Gastrocnemius medialis (tissue), 4 donors: ENCODE measurements around the gene IKZF3. TPM values are rescaled to one million over a fixed set of nuclear protein-coding genes. Genes with fewer than 3 reads are reported as not detected.

Source experiments
- ATAC-seq, 2 donors: fragments of 150-250 bp; one replicate each; pipeline ENCODE4 v1.9.1; 2016
- DNase-seq, 2 donors: peaks; one replicate each; pipeline ENCODE4 v3.0.0-alpha.2; 2019
- H3K27ac ChIP-seq, 4 donors: fragments of 200-600 bp; sonication (generic); 1 replicate in 1 of 4; 2 replicates in 3 of 4; pipeline ENCODE4 v1.5.1; 2016 to 2018; ENCODE audit warnings: mild to moderate bottlenecking in 2 of 4, moderate library complexity in 1 of 4
- H3K27me3 ChIP-seq, 3 donors: fragments of 200-600 bp; sonication (generic) in 2 of 3; 1 replicate in 1 of 3; 2 replicates in 2 of 3; pipeline versions ENCODE4 v1.5.1 to v1.6.0; 2016 to 2019; ENCODE audit warnings: mild to moderate bottlenecking in 1 of 3, moderate library complexity in 1 of 3
- H3K36me3 ChIP-seq, 2 donors: fragments of 200-600 bp; sonication (generic) in 1 of 2; one replicate each; pipeline ENCODE4 v1.5.1; 2017 to 2018
- H3K4me1 ChIP-seq, 2 donors: fragments of 200-600 bp; sonication (generic) in 1 of 2; one replicate each; pipeline ENCODE4 v1.5.1; 2016 to 2017; ENCODE audit warnings: mild to moderate bottlenecking in 2 of 2
- H3K4me3 ChIP-seq, 4 donors: fragments of 200-600 bp; sonication (generic) in 3 of 4; 1 replicate in 1 of 4; 2 replicates in 3 of 4; pipeline ENCODE4 v1.5.1; 2016 to 2019; ENCODE audit warnings: mild to moderate bottlenecking in 2 of 4
- H3K9me3 ChIP-seq, 3 donors: fragments of 200-600 bp; sonication (generic) in 2 of 3; 1 replicate in 1 of 3; 2 replicates in 2 of 3; pipeline ENCODE4 v1.5.1; 2016 to 2019
- POLR2A ChIP-seq, 2 donors: fragments of 450-650 bp; IDR thresholded peaks; one replicate each; pipeline ENCODE4 v1.6.1; 2017; ENCODE audit warnings: antibody characterized with exemption in 2 of 2, mild to moderate bottlenecking in 2 of 2, moderate library complexity in 2 of 2
- in situ Hi-C, 4 donors: fragments of 200-750 bp; cut with MboI; loops; one replicate each; pipeline versions ENCODE4 v1.15.0 to v1.8.0; 2017; ENCODE audit warnings: low sequenced_read_pairs in 4 of 4
- intact Hi-C: fragments of 100-400 bp; cut with DNase I; formaldehyde crosslinking; loops from one replicate; pipeline ENCODE4 v1.15.1; 2023; ENCODE audit warnings: low total_unique reads
- total RNA-seq, 4 donors: library from RNA; depleted of rRNA; stranded (reverse); fragments of >200 nt; gene quantifications; one replicate each; pipeline versions ENCODE4 v1.1.0 to v1.2.3, GENCODE V29; 2016
- TF ChIP-seq, protein P1 (sequence below), 5 experiments: fragments of 450-650 bp in 3 of 5; fragments of 200-600 bp in 2 of 5; sonication (generic) in 2 of 5; IDR thresholded peaks in 4 of 5; conservative IDR thresholded peaks in 1 of 5; 1 replicate in 4 of 5; 2 replicates in 1 of 5; pipeline ENCODE4 v1.5.1; 2016 to 2019; ENCODE audit warnings: antibody characterized with exemption in 5 of 5, mild to moderate bottlenecking in 3 of 5, moderate library complexity in 3 of 5

Gene IKZF3
- total RNA-seq, 4 donors from 2014 or later, result 0.07 to 0.88 (median 0.34) TPM

GRCh38 chr17:39735882-39736281, 128.2 kb downstream of the IKZF3 start:
- in situ Hi-C loops, result no loop called here

DNA sequence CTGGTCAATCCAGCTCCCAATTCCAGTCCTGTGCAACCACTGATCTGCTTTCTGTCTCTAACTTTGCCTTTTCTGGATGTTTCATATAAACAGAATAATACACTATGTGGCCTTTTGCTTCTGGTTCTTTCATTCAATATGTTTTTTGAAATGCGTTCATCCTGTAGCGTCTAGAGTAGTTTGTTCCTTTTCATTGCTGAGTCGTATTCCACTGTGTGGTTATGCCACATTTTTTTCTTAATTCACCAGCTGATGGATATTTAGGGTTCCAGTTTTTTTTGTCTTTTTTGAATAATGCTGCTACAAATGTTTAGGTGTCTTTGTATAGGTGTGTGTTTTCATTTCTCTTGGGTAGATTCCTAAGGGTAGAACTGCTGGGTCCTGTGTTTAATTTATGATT, 131.5 kb downstream of the IKZF3 start:
- Histone ChIP-seq H3K36me3 (peaks cover 0 to 17% of the 10 kb centered on the region in 2 donors), H3K9me3 (no peaks in the 10 kb centered on the region), H3K4me1 (peaks cover 9% of the 10 kb centered on the region in 2 donors), H3K27ac (no peak overlapping the region), H3K4me3 (no peak overlapping the region), H3K27me3 (peaks cover 10 to 12% (median 11%) of the 10 kb centered on the region in 3 donors)
- TF ChIP-seq POLR2A (IDR thresholded peaks at IDR 0.05), result no peak
- ATAC-seq (no peak), DNase-seq (no peak)
- in situ Hi-C loops, result no loop called here
- intact Hi-C loops, result loop anchor here (5.0 kb wide), 1 partner anchor 55 kb away; no protein-coding TSS in a partner anchor

More at GRCh38 chr17:39735882-39736281, 128.2 kb downstream of the IKZF3 start:
- no peak overlapping the region for H3K27ac ChIP-seq
- H3K4me3 ChIP-seq, result no peak overlapping the region
- ATAC-seq, result no peak
- no peaks in the 10 kb centered on the region for H3K9me3 ChIP-seq
- intact Hi-C loops, result no loop called here
- H3K4me1 ChIP-seq, result peaks cover 6 to 22% of the 10 kb centered on the region in 2 donors
- no peaks in the 10 kb centered on the region for H3K36me3 ChIP-seq
- H3K27me3 ChIP-seq, result peaks cover 37 to 45% (median 43%) of the 10 kb centered on the region in 3 donors
- DNase-seq, result no peak
- TF ChIP-seq, protein P1, sequence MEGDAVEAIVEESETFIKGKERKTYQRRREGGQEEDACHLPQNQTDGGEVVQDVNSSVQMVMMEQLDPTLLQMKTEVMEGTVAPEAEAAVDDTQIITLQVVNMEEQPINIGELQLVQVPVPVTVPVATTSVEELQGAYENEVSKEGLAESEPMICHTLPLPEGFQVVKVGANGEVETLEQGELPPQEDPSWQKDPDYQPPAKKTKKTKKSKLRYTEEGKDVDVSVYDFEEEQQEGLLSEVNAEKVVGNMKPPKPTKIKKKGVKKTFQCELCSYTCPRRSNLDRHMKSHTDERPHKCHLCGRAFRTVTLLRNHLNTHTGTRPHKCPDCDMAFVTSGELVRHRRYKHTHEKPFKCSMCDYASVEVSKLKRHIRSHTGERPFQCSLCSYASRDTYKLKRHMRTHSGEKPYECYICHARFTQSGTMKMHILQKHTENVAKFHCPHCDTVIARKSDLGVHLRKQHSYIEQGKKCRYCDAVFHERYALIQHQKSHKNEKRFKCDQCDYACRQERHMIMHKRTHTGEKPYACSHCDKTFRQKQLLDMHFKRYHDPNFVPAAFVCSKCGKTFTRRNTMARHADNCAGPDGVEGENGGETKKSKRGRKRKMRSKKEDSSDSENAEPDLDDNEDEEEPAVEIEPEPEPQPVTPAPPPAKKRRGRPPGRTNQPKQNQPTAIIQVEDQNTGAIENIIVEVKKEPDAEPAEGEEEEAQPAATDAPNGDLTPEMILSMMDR (IDR thresholded peaks at IDR 0.05 in 4 of 5, conservative IDR thresholded peaks at IDR 0.05 in 1 of 5), result no peak
- no peak for TF ChIP-seq POLR2A (IDR thresholded peaks at IDR 0.05)

DNA sequence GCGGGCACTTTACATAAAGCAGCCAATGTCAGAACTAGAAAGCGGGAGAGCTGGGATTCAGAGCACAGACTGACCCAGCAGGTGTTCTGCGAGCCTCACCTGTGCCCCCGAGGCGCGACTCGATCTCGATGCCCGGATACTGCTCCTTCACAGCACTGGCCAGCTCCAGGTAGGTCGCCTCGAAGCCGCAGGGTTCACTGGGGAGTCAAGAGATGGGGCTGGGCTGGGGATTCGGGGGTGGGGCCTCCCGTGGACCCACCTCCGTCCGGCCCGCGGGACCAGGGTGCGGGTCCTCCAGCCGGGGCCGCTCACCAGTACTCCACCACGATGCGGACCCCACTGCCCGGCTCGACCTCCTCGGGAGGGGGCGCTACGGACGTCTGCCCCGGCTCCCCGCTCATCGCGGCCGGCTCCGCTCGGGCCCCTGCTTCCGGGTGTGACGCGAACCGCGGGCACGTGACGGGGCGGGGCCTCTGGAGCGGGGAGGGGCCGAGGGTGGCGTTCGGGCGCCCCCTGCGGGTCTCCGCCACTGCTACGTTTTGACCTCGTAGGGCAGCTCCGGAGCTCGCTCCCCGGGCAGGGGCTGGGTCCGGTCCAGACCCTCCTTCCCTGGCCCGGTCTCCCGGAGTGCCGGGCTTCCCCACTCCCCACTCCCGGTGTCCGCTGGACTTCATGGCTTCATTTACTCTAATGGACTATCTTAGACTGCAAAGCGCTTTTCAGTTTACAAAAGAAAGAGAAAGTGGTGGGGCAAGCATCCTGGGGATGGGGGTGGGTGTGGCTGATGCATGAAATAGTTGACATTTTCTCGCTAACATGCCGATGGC, 133.8 kb downstream of the IKZF3 start, which contains the start of gene MIEN1:
MIEN1 (minus strand) TSS at position 438 of the 827 bp plus-strand sequence; CDS start at position 401, 37 bp downstream.
- peak; percentile 96 for ATAC-seq
- Histone ChIP-seq H3K4me1 (peaks cover 7 to 9% of the 10 kb centered on the region in 2 donors), H3K27me3 (no peaks in the 10 kb centered on the region), H3K4me3 (peak within 1 kb of the TSS; percentile 78 to 92 (median 89)), H3K9me3 (no peaks in the 10 kb centered on the region), H3K36me3 (peaks cover 0 to 26% of the 10 kb centered on the region in 2 donors), H3K27ac (peak within 1 kb of the TSS; percentile 84 to 89 (median 87))
- peak; percentile 80 to 86 for DNase-seq
- intact Hi-C loops (loop anchor here (1.0 to 5.0 kb wide), 4 partner anchors 24 to 108 kb away; partner anchors contain the start of gene STARD3), in situ Hi-C loops (no loop called here)
- TF ChIP-seq, protein P1 (IDR thresholded peaks at IDR 0.05 in 4 of 5, conservative IDR thresholded peaks at IDR 0.05 in 1 of 5), result peak; percentile 83 to 95 (median 92)
- TF ChIP-seq POLR2A (IDR thresholded peaks at IDR 0.05), result peak; percentile 65 to 87

- DNase-seq (no peak), ATAC-seq (no peak)
- Histone ChIP-seq H3K27ac (peak overlapping the region; percentile 84 to 89 (median 87)), H3K4me3 (peak overlapping the region; percentile 78 to 92 (median 89)), H3K4me1 (peaks cover 7 to 9% of the 10 kb centered on the region in 2 donors), H3K36me3 (peaks cover 0 to 26% of the 10 kb centered on the region in 2 donors), H3K9me3 (no peaks in the 10 kb centered on the region), H3K27me3 (no peaks in the 10 kb centered on the region)
- in situ Hi-C loops, result no loop called here
- intact Hi-C loops, result no loop called here
- TF ChIP-seq POLR2A (IDR thresholded peaks at IDR 0.05), result no peak
- TF ChIP-seq, protein P1 (IDR thresholded peaks at IDR 0.05 in 4 of 5, conservative IDR thresholded peaks at IDR 0.05 in 1 of 5), result no peak
Observed at GRCh38 chr17:39729280-39729851, 134.7 kb downstream of the IKZF3 start.

DNA sequence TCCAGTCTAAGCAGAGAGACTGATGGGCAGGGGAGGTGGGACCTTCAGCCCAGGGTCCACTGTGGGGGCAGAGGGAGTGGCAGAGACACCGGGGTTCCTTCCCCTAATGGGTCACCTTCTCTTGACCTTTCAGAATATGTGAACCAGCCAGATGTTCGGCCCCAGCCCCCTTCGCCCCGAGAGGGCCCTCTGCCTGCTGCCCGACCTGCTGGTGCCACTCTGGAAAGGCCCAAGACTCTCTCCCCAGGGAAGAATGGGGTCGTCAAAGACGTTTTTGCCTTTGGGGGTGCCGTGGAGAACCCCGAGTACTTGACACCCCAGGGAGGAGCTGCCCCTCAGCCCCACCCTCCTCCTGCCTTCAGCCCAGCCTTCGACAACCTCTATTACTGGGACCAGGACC, 136.6 kb downstream of the IKZF3 start:
- peaks cover 7 to 9% of the 10 kb centered on the region in 2 donors for H3K4me1 ChIP-seq
- H3K36me3 ChIP-seq, result peaks cover 0 to 26% of the 10 kb centered on the region in 2 donors
- DNase-seq (no peak), ATAC-seq (no peak)
- no peaks in the 10 kb centered on the region for H3K27me3 ChIP-seq
- no peak overlapping the region for H3K4me3 ChIP-seq
- in situ Hi-C loops (no loop called here), intact Hi-C loops (no loop called here)
- TF ChIP-seq POLR2A (IDR thresholded peaks at IDR 0.05), result no peak
- TF ChIP-seq, protein P1 (IDR thresholded peaks at IDR 0.05 in 4 of 5, conservative IDR thresholded peaks at IDR 0.05 in 1 of 5), result no peak
- H3K9me3 ChIP-seq, result no peaks in the 10 kb centered on the region
- H3K27ac ChIP-seq, result no peak overlapping the region
